C4-2B (cell line): Measurements from ENCODE around the gene CACNG7.

ENCODE experiments used
- ZFX ChIP-seq: fragments of 450-650 bp; IDR thresholded peaks from 2 replicates; pipeline ENCODE4 v1.6.1; 2017
- TF ChIP-seq, protein P1 (sequence below): fragments of 450-650 bp; conservative IDR thresholded peaks from 2 replicates; pipeline ENCODE4 v1.5.1; 2017; ENCODE audit warnings: mild to moderate bottlenecking

GRCh38 chr19:53944933-53945332 is 35.9 kb downstream of the CACNG7 start:
- TF ChIP-seq, protein P1, sequence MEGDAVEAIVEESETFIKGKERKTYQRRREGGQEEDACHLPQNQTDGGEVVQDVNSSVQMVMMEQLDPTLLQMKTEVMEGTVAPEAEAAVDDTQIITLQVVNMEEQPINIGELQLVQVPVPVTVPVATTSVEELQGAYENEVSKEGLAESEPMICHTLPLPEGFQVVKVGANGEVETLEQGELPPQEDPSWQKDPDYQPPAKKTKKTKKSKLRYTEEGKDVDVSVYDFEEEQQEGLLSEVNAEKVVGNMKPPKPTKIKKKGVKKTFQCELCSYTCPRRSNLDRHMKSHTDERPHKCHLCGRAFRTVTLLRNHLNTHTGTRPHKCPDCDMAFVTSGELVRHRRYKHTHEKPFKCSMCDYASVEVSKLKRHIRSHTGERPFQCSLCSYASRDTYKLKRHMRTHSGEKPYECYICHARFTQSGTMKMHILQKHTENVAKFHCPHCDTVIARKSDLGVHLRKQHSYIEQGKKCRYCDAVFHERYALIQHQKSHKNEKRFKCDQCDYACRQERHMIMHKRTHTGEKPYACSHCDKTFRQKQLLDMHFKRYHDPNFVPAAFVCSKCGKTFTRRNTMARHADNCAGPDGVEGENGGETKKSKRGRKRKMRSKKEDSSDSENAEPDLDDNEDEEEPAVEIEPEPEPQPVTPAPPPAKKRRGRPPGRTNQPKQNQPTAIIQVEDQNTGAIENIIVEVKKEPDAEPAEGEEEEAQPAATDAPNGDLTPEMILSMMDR, result no peak
- TF ChIP-seq ZFX, result no peak
